ENCODE data around the gene N4BP2L1.

Gene N4BP2L1

DNA sequence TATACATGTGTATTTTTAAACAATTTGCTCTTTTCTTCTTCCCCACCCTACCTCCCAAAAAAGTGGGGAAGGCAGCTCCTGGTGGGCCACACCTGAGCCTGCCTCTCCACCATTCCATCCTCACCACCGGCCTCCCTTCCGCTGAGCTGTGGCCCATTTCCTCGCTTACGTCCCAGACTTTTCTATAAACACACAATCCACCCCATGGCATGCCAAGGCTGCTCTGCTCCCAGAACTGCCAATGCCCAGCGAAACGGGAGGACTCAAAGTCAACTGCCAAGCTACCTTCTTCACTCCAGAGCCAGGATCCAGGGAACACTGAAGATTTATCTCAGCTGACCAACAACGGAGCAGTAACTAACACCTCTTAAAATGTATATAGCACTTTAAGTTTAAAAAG, 2.8 kb downstream of the N4BP2L1 start:
- no peak for TF ChIP-seq MYC (IDR thresholded peaks at IDR 0.05; ENCODE audit: low read depth, low read length)
- TF ChIP-seq, protein P1, sequence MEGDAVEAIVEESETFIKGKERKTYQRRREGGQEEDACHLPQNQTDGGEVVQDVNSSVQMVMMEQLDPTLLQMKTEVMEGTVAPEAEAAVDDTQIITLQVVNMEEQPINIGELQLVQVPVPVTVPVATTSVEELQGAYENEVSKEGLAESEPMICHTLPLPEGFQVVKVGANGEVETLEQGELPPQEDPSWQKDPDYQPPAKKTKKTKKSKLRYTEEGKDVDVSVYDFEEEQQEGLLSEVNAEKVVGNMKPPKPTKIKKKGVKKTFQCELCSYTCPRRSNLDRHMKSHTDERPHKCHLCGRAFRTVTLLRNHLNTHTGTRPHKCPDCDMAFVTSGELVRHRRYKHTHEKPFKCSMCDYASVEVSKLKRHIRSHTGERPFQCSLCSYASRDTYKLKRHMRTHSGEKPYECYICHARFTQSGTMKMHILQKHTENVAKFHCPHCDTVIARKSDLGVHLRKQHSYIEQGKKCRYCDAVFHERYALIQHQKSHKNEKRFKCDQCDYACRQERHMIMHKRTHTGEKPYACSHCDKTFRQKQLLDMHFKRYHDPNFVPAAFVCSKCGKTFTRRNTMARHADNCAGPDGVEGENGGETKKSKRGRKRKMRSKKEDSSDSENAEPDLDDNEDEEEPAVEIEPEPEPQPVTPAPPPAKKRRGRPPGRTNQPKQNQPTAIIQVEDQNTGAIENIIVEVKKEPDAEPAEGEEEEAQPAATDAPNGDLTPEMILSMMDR (IDR thresholded peaks at IDR 0.05; ENCODE audit: low read depth, low read length), result no peak
- TF ChIP-seq, protein P2, sequence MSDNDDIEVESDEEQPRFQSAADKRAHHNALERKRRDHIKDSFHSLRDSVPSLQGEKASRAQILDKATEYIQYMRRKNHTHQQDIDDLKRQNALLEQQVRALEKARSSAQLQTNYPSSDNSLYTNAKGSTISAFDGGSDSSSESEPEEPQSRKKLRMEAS (IDR thresholded peaks at IDR 0.05; ENCODE audit: low read depth, low read length), result no peak
- TF ChIP-seq POLR2A (IDR thresholded peaks at IDR 0.05; ENCODE audit: extremely low read depth, insufficient read length), result no peak
- peak overlapping the region; percentile 82 for H3K4me3 ChIP-seq (ENCODE audit: low read depth, low read length)
- no peak for DNase-seq (ENCODE audit: low read depth)

DNA sequence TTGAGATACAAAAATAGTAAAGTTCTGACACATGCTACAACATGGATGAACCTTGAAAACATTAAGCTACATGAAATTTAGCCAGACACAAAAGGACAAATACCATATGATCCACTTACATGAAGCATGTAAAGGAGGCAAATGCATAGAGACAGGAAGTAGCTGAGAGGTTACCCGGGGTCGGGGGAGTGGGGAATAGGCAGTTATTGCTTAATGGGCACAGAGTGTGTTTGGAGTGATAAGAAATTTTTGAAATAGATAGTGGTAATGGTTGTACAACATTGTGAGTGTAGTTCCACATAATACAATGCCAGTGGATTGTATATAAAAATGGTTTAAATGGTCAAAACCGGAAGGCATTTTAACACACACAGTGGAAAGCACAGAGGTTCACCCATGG, 4.3 kb downstream of the N4BP2L1 start:
- peak; percentile 94 for DNase-seq (ENCODE audit: low read depth)
- TF ChIP-seq, protein P2 (IDR thresholded peaks at IDR 0.05; ENCODE audit: low read depth, low read length), result peak; percentile 45
- TF ChIP-seq MYC (IDR thresholded peaks at IDR 0.05; ENCODE audit: low read depth, low read length) (peak; percentile 56; the same call in 1 of the 2 replicates), POLR2A (IDR thresholded peaks at IDR 0.05; ENCODE audit: extremely low read depth, insufficient read length) (peak; percentile 32)
- TF ChIP-seq, protein P1 (IDR thresholded peaks at IDR 0.05; ENCODE audit: low read depth, low read length), result no peak
- H3K4me3 ChIP-seq (ENCODE audit: low read depth, low read length), result peak overlapping the region; percentile 82

DNA sequence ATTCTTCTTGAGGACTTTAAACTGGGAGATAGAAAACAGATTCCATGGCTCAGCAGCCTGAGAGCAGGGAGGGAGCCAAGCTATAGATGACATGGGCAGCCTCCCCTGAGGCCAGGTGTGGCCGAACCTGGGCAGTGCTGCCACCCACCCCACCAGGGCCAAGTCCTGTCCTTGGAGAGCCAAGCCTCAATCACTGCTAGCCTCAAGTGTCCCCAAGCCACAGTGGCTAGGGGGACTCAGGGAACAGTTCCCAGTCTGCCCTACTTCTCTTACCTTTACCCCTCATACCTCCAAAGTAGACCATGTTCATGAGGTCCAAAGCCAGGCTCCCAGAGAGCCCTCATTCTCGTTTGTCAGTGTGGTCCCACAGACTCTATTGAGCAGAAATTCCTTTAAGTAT, 8.1 kb downstream of the N4BP2L1 start:
- no peak overlapping the region for H3K4me3 ChIP-seq (ENCODE audit: low read depth, low read length)
- no peak for DNase-seq (ENCODE audit: low read depth)
- TF ChIP-seq, protein P1 (IDR thresholded peaks at IDR 0.05; ENCODE audit: low read depth, low read length), result no peak
- TF ChIP-seq POLR2A (IDR thresholded peaks at IDR 0.05; ENCODE audit: extremely low read depth, insufficient read length), result no peak
- TF ChIP-seq, protein P2 (IDR thresholded peaks at IDR 0.05; ENCODE audit: low read depth, low read length), result no peak
- no peak for TF ChIP-seq MYC (IDR thresholded peaks at IDR 0.05; ENCODE audit: low read depth, low read length)

DNA sequence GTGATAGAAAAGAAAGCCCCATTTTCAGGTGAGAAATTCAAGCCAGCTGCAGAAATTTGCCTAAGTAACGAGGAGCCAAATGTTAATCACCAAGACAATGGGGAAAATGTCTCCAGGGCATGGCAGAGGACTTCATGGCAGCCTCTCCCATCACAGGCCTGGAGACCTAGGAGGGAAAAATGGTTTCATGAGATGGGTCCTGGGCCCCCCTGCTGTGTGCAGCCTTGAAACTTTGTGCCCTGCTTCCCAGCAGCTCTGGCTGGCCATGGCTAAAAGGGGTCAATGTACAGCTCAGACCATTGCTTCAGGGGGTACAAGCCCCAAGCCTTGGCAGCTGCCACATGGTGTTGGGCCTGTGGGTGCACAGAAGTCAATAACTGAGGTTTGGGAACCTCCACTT, 9.9 kb downstream of the N4BP2L1 start:
- no peak overlapping the region for H3K4me3 ChIP-seq (ENCODE audit: low read depth, low read length)
- no peak for DNase-seq (ENCODE audit: low read depth)
- no peak for TF ChIP-seq POLR2A (IDR thresholded peaks at IDR 0.05; ENCODE audit: extremely low read depth, insufficient read length)
- TF ChIP-seq, protein P1 (IDR thresholded peaks at IDR 0.05; ENCODE audit: low read depth, low read length), result no peak
- TF ChIP-seq MYC (IDR thresholded peaks at IDR 0.05; ENCODE audit: low read depth, low read length), result no peak
- TF ChIP-seq, protein P2 (IDR thresholded peaks at IDR 0.05; ENCODE audit: low read depth, low read length), result no peak

DNA sequence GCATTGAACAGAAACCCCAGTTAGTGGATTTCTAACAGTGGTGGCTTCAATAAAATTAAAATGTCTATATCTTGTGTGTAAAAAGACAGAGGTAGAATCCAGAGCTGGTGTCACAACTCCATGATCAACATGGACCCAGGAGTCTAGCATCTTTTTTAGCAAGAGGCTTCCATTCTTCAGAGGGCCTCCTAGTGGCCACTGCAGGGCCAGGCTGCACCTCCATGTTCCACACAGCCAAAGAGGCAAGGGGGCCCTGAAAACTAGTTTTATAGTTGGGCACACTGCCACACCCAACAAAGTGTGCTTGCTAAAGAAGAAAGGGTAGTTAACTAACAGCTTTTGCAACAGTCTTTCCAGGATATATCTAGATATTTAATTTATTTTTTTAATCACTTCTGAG, 12.9 kb downstream of the N4BP2L1 start:
- TF ChIP-seq, protein P1 (IDR thresholded peaks at IDR 0.05; ENCODE audit: low read depth, low read length), result peak; percentile 75
- no peak for TF ChIP-seq POLR2A (IDR thresholded peaks at IDR 0.05; ENCODE audit: extremely low read depth, insufficient read length)
- peak; percentile 67 for DNase-seq (ENCODE audit: low read depth)
- no peak overlapping the region for H3K4me3 ChIP-seq (ENCODE audit: low read depth, low read length)

DNA sequence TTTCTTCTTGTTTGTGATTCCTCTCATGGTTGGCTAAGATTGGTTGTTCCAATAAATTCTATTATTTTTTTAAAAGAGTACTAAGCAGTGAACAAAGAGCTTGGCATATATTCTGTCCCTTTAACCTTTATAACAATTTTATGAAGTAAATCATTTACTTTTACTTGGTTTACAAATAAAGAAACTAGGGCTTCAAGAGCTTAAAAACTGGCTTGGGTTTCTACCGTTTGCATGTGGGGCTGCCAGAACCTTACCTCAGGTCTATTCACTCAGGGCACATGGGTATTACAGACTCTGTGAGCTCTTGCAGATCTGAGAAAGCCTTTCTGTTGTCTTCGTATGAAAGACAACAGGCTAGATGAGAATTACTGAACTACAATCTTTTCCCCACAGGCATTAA, 13.3 kb downstream of the N4BP2L1 start:
- TF ChIP-seq POLR2A (IDR thresholded peaks at IDR 0.05; ENCODE audit: extremely low read depth, insufficient read length), result no peak
- no peak for TF ChIP-seq MYC (IDR thresholded peaks at IDR 0.05; ENCODE audit: low read depth, low read length)
- TF ChIP-seq, protein P2 (IDR thresholded peaks at IDR 0.05; ENCODE audit: low read depth, low read length), result no peak
- TF ChIP-seq, protein P1 (IDR thresholded peaks at IDR 0.05; ENCODE audit: low read depth, low read length), result no peak
- no peak for DNase-seq (ENCODE audit: low read depth)
- no peak overlapping the region for H3K4me3 ChIP-seq (ENCODE audit: low read depth, low read length)
